ENCODE measurements around the gene CBX3. TPM values are rescaled to one million over a fixed set of nuclear protein-coding genes. Genes with fewer than 3 reads are reported as not detected.

The CBX3 gene
- total and polyA plus RNA-seq, 10 of the 15 experiments (the other 5 are each of a cell fraction or from before 2014, with no cell fraction given) = 153 to 307 (median 225) TPM

DNA sequence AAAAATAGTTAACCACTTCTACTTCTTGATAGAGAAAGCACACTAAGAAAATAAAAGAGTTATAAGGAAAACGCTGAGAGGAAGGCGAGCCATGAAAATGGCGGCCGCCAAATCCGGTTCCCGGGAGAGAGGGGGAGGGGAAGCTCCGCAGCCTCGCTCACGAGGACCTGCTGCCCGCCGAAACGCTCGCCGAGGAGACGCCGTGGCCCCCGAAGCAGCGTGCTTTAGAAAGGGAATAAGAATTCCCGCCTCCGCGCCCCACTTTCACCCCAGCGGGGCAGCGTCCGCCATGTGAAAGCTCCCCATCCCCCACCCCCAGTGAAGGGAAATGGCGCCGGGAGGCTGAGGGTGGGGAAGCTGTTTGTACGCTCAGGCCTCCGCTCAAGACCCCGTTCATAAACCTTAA, 1.5 kb upstream of the CBX3 start:
- Histone ChIP-seq H3K27ac (ENCODE audit: control insufficient read depth, insufficient read depth) (peak overlapping the region; percentile 94), H4K20me1 (ENCODE audit: control insufficient read depth, insufficient read depth) (peaks cover 5% of the 10 kb centered on the region), H3K36me3 (ENCODE audit: control insufficient read depth in 2 of 2, insufficient read depth in 2 of 2, low read length in 1 of 2) (peaks cover 2 to 17% of the 10 kb centered on the region in 2 experiments), H3K4me3 (peak overlapping the region; percentile 98), H3K27me3 (replicated peaks in 1 of 2; ENCODE audit: control insufficient read depth in 2 of 2, insufficient read depth in 2 of 2, low read length in 1 of 2) (no peaks in the 10 kb centered on the region), H3K9ac (ENCODE audit: control insufficient read depth, insufficient read depth, low read length) (peak overlapping the region; percentile 98), H3K79me2 (ENCODE audit: control insufficient read depth, insufficient read depth, low read length) (peaks cover 90% of the 10 kb centered on the region), H3K4me1 (ENCODE audit: control insufficient read depth, insufficient read depth, low read length) (0 out of 2 replicates have a peak, but pooled peaks cover 8% of the 10 kb centered on the region), H3K4me2 (ENCODE audit: control insufficient read depth, insufficient read depth) (no peak overlapping the region), H2AFZ (ENCODE audit: control insufficient read depth, low read depth, low read length) (no peak overlapping the region), H3K9me3 (replicated peaks; ENCODE audit: control insufficient read depth, insufficient read depth, low read length) (no peaks in the 10 kb centered on the region; the same call in 2 of the 3 replicates)
- under 1% methylated on average over 25 of the region's 29 CpGs for WGBS (ENCODE audit: insufficient coverage, insufficient replicate concordance, low lambda C conversion rate, missing lambda C conversion rate)
- no TSS peak for BruUV-seq (replicated peaks)
- ChIA-PET POLR2A (interaction anchor here (0.5 to 12.7 kb wide), 14 partner anchors 9 to 335 kb away, joined by 3 to 206 read pairs (median 4); partner anchors contain the start of gene NFE2L3), SMC1A (ENCODE audit: uncharacterized antibody, unreplicated experiment) (interaction anchor here (1.1 to 11.0 kb wide), 8 partner anchors 9 to 232 kb away, joined by 3 to 198 read pairs (median 6); partner anchors contain the start of gene NFE2L3), RAD21 (ENCODE audit: unreplicated experiment) (interaction anchor here (1.2 to 12.7 kb wide), 8 partner anchors 33 to 306 kb away, joined by 5 to 164 read pairs (median 20); partner anchors contain the start of gene NFE2L3), CTCF (interaction anchor here (0.7 to 13.1 kb wide), 7 partner anchors 11 to 306 kb away, joined by 3 to 203 read pairs (median 37); partner anchors contain the start of gene NFE2L3)
- DNase-seq (ENCODE audit: low read depth, low spot score) (no peak), ATAC-seq (peak; percentile 46), FAIRE-seq (no peak)
- intact Hi-C loops (cut with micrococcal nuclease; ENCODE audit: unreplicated experiment) = loop anchor here (2.0 to 10.0 kb wide), 6 partner anchors 47 to 465 kb away; partner anchors contain the start of gene NFE2L3
- in situ Hi-C loops (cut with MboI) = loop anchor here (5.0 kb wide), 1 partner anchor 92 kb away; the partner anchor contains the start of gene SNX10
- no peak for TF ChIP-seq MTA3 (IDR thresholded peaks at IDR 0.05; ENCODE audit: borderline replicate concordance, low read length)
- TF ChIP-seq HDAC2 (IDR thresholded peaks at IDR 0.05) = no peak
- TF ChIP-seq RUNX3 (IDR thresholded peaks at IDR 0.05; ENCODE audit: low read length) = peak; percentile 2; the same call in 1 of the 2 replicates
- TF ChIP-seq CREM (IDR thresholded peaks at IDR 0.05; ENCODE audit: low read depth) = 0 out of 2 replicates have a peak, but pooled peaks have one; percentile 12
- TF ChIP-seq ZSCAN29 (IDR thresholded peaks at IDR 0.05) = peak; percentile 80
- TF ChIP-seq NFIC (IDR thresholded peaks at IDR 0.05; ENCODE audit: low read depth, low read length) = peak; percentile 47; the same call in 1 of the 2 replicates
- TF ChIP-seq, protein P1, sequence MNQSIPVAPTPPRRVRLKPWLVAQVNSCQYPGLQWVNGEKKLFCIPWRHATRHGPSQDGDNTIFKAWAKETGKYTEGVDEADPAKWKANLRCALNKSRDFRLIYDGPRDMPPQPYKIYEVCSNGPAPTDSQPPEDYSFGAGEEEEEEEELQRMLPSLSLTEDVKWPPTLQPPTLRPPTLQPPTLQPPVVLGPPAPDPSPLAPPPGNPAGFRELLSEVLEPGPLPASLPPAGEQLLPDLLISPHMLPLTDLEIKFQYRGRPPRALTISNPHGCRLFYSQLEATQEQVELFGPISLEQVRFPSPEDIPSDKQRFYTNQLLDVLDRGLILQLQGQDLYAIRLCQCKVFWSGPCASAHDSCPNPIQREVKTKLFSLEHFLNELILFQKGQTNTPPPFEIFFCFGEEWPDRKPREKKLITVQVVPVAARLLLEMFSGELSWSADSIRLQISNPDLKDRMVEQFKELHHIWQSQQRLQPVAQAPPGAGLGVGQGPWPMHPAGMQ (IDR thresholded peaks at IDR 0.05; ENCODE audit: borderline replicate concordance) = no peak
- TF ChIP-seq EGR1 (IDR thresholded peaks at IDR 0.05; ENCODE audit: borderline replicate concordance in 1 of 2, low read depth in 2 of 2, low read length in 2 of 2) = peak in 1 of 2 experiments; percentile 34; a peak in 1 of 3 replicates
- TF ChIP-seq JUND (IDR thresholded peaks at IDR 0.05; ENCODE audit: low read depth, low read length) = no peak
- TF ChIP-seq CBFB (IDR thresholded peaks at IDR 0.05; ENCODE audit: low read depth) = no peak
- no peak for TF ChIP-seq MXI1 (IDR thresholded peaks at IDR 0.05; ENCODE audit: low read depth, low read length)
- no peak for TF ChIP-seq NRF1 (conservative IDR thresholded peaks at IDR 0.05; ENCODE audit: low read depth, low read length)
- TF ChIP-seq POLR2AphosphoS5 (IDR thresholded peaks at IDR 0.05; ENCODE audit: low read length) = no peak
- TF ChIP-seq, protein P2, sequence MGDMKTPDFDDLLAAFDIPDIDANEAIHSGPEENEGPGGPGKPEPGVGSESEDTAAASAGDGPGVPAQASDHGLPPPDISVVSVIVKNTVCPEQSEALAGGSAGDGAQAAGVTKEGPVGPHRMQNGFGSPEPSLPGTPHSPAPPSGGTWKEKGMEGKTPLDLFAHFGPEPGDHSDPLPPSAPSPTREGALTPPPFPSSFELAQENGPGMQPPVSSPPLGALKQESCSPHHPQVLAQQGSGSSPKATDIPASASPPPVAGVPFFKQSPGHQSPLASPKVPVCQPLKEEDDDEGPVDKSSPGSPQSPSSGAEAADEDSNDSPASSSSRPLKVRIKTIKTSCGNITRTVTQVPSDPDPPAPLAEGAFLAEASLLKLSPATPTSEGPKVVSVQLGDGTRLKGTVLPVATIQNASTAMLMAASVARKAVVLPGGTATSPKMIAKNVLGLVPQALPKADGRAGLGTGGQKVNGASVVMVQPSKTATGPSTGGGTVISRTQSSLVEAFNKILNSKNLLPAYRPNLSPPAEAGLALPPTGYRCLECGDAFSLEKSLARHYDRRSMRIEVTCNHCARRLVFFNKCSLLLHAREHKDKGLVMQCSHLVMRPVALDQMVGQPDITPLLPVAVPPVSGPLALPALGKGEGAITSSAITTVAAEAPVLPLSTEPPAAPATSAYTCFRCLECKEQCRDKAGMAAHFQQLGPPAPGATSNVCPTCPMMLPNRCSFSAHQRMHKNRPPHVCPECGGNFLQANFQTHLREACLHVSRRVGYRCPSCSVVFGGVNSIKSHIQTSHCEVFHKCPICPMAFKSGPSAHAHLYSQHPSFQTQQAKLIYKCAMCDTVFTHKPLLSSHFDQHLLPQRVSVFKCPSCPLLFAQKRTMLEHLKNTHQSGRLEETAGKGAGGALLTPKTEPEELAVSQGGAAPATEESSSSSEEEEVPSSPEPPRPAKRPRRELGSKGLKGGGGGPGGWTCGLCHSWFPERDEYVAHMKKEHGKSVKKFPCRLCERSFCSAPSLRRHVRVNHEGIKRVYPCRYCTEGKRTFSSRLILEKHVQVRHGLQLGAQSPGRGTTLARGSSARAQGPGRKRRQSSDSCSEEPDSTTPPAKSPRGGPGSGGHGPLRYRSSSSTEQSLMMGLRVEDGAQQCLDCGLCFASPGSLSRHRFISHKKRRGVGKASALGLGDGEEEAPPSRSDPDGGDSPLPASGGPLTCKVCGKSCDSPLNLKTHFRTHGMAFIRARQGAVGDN (IDR thresholded peaks at IDR 0.05) = 0 out of 2 replicates have a peak, but pooled peaks have one; percentile 28
- TF ChIP-seq SRF (IDR thresholded peaks at IDR 0.05; ENCODE audit: low read depth in 2 of 2, low read length in 2 of 2) = no peak

All from GM12878 (cell line).